Prostate gland (tissue), 2 donors: Measurements from ENCODE around the gene COL12A1. TPM values are rescaled to one million over a fixed set of nuclear protein-coding genes. Genes with fewer than 3 reads are reported as not detected.

Source experiments
- DNase-seq: peaks from one replicate; pipeline ENCODE4 v3.0.0-alpha.2; 2019; ENCODE audit warnings: low spot score
- H3K27ac ChIP-seq, 2 donors: fragments of 200-600 bp; sonication (generic); 2 replicates each; pipeline ENCODE4 v1.5.1; 2017 to 2019
- H3K27me3 ChIP-seq: fragments of 200-600 bp; sonication (generic); replicated peaks from 2 replicates; pipeline ENCODE4 v1.5.1; 2019; ENCODE audit not compliant: insufficient read depth
- H3K36me3 ChIP-seq, 2 donors: fragments of 200-600 bp; sonication (generic); 1 replicate in 1 of 2; 2 replicates in 1 of 2; pipeline versions ENCODE4 v1.5.1 to v1.8.1; 2017 to 2019
- H3K4me1 ChIP-seq: fragments of 200-600 bp; sonication (generic); replicated peaks from 2 replicates; pipeline ENCODE4 v1.5.1; 2019
- H3K4me3 ChIP-seq, 2 donors: fragments of 200-600 bp; sonication (generic); 2 replicates each; pipeline ENCODE4 v1.5.1; 2017 to 2019
- H3K9me3 ChIP-seq: fragments of 200-600 bp; sonication (generic); 2 replicates; pipeline ENCODE4 v1.5.1; 2017
- POLR2A ChIP-seq: fragments of 450-650 bp; IDR thresholded peaks from one replicate; pipeline ENCODE4 v1.6.1; 2016; ENCODE audit warnings: antibody characterized with exemption, mild to moderate bottlenecking
- POLR2AphosphoS5 ChIP-seq: sonication (generic); formaldehyde crosslinking; IDR thresholded peaks from one replicate; pipeline ENCODE4 v1.6.1; 2017; ENCODE audit warnings: antibody characterized with exemption
- WGBS: methylation state at CpG from one replicate; pipeline ENCODE4 v1.1.5; 2018; 5-methylcytosine and 5-hydroxymethylcytosine counted together
- intact Hi-C: fragments of 100-400 bp; cut with DNase I; formaldehyde crosslinking; loops from one replicate; pipeline ENCODE4 v1.14.2; 2022
- total RNA-seq, 2 donors: library from RNA; depleted of rRNA; stranded (reverse); fragments of >200 nt; gene quantifications; one replicate each; pipeline ENCODE4 v1.1.0, GENCODE V29; 2016
- TF ChIP-seq, protein P1 (sequence below), 4 experiments: fragments of 200-600 bp in 2 of 4; fragments of 450-650 bp in 2 of 4; sonication (generic) in 2 of 4; IDR thresholded peaks; 1 replicate in 3 of 4; 2 replicates in 1 of 4; pipeline ENCODE4 v1.5.1; 2016 to 2019; ENCODE audit warnings: antibody characterized with exemption in 4 of 4, mild to moderate bottlenecking in 2 of 4, moderate library complexity in 2 of 4

Gene COL12A1
- total RNA-seq, 2 donors from 2014 or later = 8.6 to 40.6 TPM

GRCh38 chr6:75089151-75089897 is 116.5 kb downstream of the COL12A1 start:
- Histone ChIP-seq H3K36me3 (no peaks in the 10 kb centered on the region), H3K4me1 (no peaks in the 10 kb centered on the region), H3K9me3 (no peaks in the 10 kb centered on the region), H3K27ac (no peak overlapping the region), H3K27me3 (no peaks in the 10 kb centered on the region), H3K4me3 (no peak overlapping the region)
- intact Hi-C loops = no loop called here
- no peak for DNase-seq
- TF ChIP-seq POLR2A (no peak), POLR2AphosphoS5 (no peak)
- TF ChIP-seq, protein P1, sequence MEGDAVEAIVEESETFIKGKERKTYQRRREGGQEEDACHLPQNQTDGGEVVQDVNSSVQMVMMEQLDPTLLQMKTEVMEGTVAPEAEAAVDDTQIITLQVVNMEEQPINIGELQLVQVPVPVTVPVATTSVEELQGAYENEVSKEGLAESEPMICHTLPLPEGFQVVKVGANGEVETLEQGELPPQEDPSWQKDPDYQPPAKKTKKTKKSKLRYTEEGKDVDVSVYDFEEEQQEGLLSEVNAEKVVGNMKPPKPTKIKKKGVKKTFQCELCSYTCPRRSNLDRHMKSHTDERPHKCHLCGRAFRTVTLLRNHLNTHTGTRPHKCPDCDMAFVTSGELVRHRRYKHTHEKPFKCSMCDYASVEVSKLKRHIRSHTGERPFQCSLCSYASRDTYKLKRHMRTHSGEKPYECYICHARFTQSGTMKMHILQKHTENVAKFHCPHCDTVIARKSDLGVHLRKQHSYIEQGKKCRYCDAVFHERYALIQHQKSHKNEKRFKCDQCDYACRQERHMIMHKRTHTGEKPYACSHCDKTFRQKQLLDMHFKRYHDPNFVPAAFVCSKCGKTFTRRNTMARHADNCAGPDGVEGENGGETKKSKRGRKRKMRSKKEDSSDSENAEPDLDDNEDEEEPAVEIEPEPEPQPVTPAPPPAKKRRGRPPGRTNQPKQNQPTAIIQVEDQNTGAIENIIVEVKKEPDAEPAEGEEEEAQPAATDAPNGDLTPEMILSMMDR (IDR thresholded peaks at IDR 0.05) = no peak
- 73% methylated on average over 2 of the region's 2 CpGs for WGBS

DNA sequence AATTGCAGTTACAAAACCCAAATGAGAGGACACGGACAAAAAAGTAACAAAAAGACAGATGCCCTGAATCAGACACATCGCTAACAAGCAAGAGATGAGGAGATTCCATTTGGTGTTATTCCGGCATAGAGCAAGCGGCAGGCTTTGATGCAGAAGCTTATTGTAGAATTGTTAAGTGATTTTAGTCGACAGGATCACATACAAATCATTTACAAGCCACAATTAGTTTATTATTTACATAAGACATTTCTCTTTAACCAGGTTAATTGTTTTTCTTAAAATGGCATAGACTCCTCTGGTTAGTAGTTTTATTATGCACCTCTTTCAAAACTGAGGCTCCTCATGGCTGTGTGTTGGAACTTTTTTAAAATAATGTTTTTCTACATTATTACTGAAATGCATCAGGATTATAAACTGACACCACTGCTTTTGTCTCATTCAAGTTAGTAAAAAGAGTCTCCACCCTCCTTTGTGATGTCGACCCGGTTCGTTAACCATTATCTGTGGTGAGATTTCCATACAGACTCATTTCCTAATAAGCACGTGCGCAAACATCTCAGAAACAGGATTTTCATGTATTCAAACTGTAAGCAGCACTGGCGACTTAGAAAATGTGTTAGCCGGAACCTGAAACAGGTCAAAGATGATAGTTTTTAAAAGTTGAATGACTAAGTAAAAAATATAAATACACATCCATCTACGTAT is 119.8 kb downstream of the COL12A1 start:
- H3K36me3 ChIP-seq = no peaks in the 10 kb centered on the region
- H3K9me3 ChIP-seq = no peaks in the 10 kb centered on the region
- 83% methylated on average over 13 of the region's 13 CpGs for WGBS
- H3K27ac ChIP-seq = no peak overlapping the region
- DNase-seq = no peak
- TF ChIP-seq, protein P1 (IDR thresholded peaks at IDR 0.05) = no peak
- no peaks in the 10 kb centered on the region for H3K4me1 ChIP-seq
- intact Hi-C loops = no loop called here
- H3K27me3 ChIP-seq = no peaks in the 10 kb centered on the region
- H3K4me3 ChIP-seq = no peak overlapping the region

- TF ChIP-seq, protein P1 (IDR thresholded peaks at IDR 0.05) = no peak
- TF ChIP-seq POLR2A = no peak
- no peak for TF ChIP-seq POLR2AphosphoS5
- Histone ChIP-seq H3K27me3 (no peaks in the 10 kb centered on the region), H3K9me3 (no peaks in the 10 kb centered on the region), H3K36me3 (no peaks in the 10 kb centered on the region), H3K27ac (no peak overlapping the region), H3K4me1 (no peaks in the 10 kb centered on the region), H3K4me3 (peak overlapping the region; percentile 10 to 17)
- 23% methylated on average over 32 of the region's 33 CpGs for WGBS
- peak; percentile 12 for DNase-seq
- intact Hi-C loops = no loop called here
Measured at GRCh38 chr6:75084872-75085381, 120.9 kb downstream of the COL12A1 start.

DNA sequence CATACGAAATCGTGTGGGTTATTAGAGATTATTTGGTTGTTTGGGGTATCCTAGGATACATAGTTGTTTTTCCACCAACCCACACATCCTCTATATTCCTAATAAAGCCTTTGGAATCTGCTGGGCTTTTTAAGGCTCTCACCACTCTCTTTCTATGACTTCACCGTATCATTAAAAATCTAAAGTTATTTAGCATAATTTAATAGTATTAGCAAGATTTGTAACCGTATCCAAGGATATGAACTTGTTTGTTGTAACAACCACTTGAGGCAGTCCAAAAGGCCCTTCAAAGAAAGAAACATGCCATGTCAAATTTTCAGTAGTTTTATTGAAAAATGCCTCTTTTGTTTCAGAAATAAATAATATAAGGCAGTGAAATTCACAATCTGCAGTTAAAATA is 121.8 kb downstream of the COL12A1 start:
- no peak for DNase-seq
- Histone ChIP-seq H3K36me3 (no peaks in the 10 kb centered on the region), H3K27ac (no peak overlapping the region), H3K4me3 (no peak overlapping the region), H3K27me3 (no peaks in the 10 kb centered on the region), H3K9me3 (no peaks in the 10 kb centered on the region), H3K4me1 (no peaks in the 10 kb centered on the region)
- 86% methylated on average over 4 of the region's 4 CpGs for WGBS
- no peak for TF ChIP-seq POLR2AphosphoS5
- intact Hi-C loops = no loop called here

DNA sequence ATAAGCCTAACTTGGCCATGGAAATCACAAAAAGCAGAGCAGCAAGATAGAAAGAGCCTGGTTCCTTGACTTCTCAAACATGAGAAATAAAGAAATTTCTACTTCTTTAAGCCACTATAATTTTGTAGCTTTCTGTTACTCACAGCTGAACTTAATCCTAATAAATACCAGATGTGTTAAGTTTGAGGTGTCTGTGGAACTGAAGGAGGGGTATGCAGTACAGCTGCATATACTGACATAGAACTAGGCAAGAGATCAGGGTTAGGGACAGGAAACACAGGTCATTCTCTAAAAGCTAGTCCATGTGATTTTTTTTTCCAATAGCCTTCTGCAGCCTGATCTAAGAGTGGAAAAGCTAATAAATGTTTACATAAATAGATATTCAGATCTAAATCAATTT is 123.9 kb downstream of the COL12A1 start:
- intact Hi-C loops = no loop called here
- no peak overlapping the region for H3K4me3 ChIP-seq
- H3K9me3 ChIP-seq = no peaks in the 10 kb centered on the region
- TF ChIP-seq, protein P1 (IDR thresholded peaks at IDR 0.05) = no peak
- no peak for TF ChIP-seq POLR2AphosphoS5
- TF ChIP-seq POLR2A = no peak
- DNase-seq = no peak
- H3K36me3 ChIP-seq = no peaks in the 10 kb centered on the region
- H3K4me1 ChIP-seq = no peaks in the 10 kb centered on the region
- H3K27ac ChIP-seq = no peak overlapping the region
- H3K27me3 ChIP-seq = no peaks in the 10 kb centered on the region
